Right lobe of liver (tissue), 6 donors: ENCODE results near the gene CRAT. TPM values are rescaled to one million over a fixed set of nuclear protein-coding genes. Genes with fewer than 3 reads are reported as not detected.

Experiments
- ATAC-seq, 4 donors: fragments of 200-7000 bp; cut with Tn5 transposase; one replicate each; pipeline ENCODE4 v1.9.1; 2020; ENCODE audit warnings: mild to moderate bottlenecking in 4 of 4, moderate library complexity in 4 of 4
- DNase-seq, 3 donors: peaks; one replicate each; pipeline ENCODE4 v3.0.0-alpha.2; 2020
- H3K27ac ChIP-seq, 3 donors: fragments of 200-600 bp; one replicate each; pipeline ENCODE4 v1.8.0; 2022
- H3K27me3 ChIP-seq, 2 donors: fragments of 200-600 bp; one replicate each; pipeline ENCODE4 v1.8.0; 2022
- H3K36me3 ChIP-seq, 4 donors: fragments of 200-600 bp; sonication (generic) in 1 of 4; one replicate each; pipeline versions ENCODE4 v1.5.1 to v1.8.0; 2017 to 2022; ENCODE audit warnings: control low read depth in 1 of 4
- H3K4me1 ChIP-seq, 4 donors: fragments of 200-600 bp; sonication (generic) in 1 of 4; one replicate each; pipeline versions ENCODE4 v1.5.1 to v1.8.0; 2017 to 2022; ENCODE audit warnings: control low read depth in 1 of 4
- H3K4me3 ChIP-seq, 3 donors: fragments of 200-600 bp; one replicate each; pipeline ENCODE4 v1.8.0; 2022
- H3K9me3 ChIP-seq, 4 donors: fragments of 200-600 bp; sonication (generic) in 1 of 4; one replicate each; pipeline versions ENCODE4 v1.5.1 to v1.8.0; 2017 to 2022; ENCODE audit warnings: control low read depth in 1 of 4
- CTCF ChIP-seq, 4 donors: fragments of 200-600 bp in 3 of 4; fragments of 450-650 bp in 1 of 4; IDR thresholded peaks; one replicate each; pipeline versions ENCODE4 v1.5.1 to v1.8.0; 2016 to 2022; ENCODE audit warnings: antibody characterized with exemption in 4 of 4, mild to moderate bottlenecking in 2 of 4
- POLR2A ChIP-seq: fragments of 450-650 bp; IDR thresholded peaks from one replicate; pipeline ENCODE4 v1.6.1; 2017; ENCODE audit warnings: antibody characterized with exemption, mild to moderate bottlenecking
- WGBS: methylation state at CpG from one replicate; pipeline ENCODE4 v1.1.6; 2018; ENCODE audit warnings: low coverage, low lambda C conversion rate; ENCODE audit not compliant: insufficient coverage; ENCODE audit errors: missing lambda C conversion rate; 5-methylcytosine and 5-hydroxymethylcytosine counted together
- intact Hi-C, 2 donors: fragments of 100-400 bp; cut with DNase I; formaldehyde crosslinking; loops; one replicate each; pipeline versions ENCODE4 v1.11.2 to v1.14.1; 2022
- total RNA-seq, 6 experiments: library from RNA; depleted of rRNA in 2 of 6; stranded (reverse); fragments of >200 nt in 2 of 6; fragmentation: NEBNext Ultra II Directional in 3 of 6; extraction: Animal tissue kit (Norgen Biotek cat#: 25700) in 3 of 6; gene quantifications; one replicate each; pipeline versions ENCODE4 v1.1.0 to v1.2.4, GENCODE V29; 2016 to 2023
- donor health status: DM: no; HTN: yes; CAD: no.
- donor health status: DM: no; HTN: no; CAD: no.
- donor health status: DM: no; HTN: no; CAD: no.
- donor health status: DM: no; HTN: yes; CAD: no.
- donor health status: DM: no; HTN: yes; CAD: no.

Gene CRAT
- total RNA-seq, 6 experiments from 2014 or later = 86.1 to 146 (median 104) TPM

- intact Hi-C loops = no loop called here
- H3K36me3 ChIP-seq = no peaks in the 10 kb centered on the region
- peaks cover 0 to 61% (median 16%) of the 10 kb centered on the region in 4 donors for H3K4me1 ChIP-seq
- peak in 2 of 4 donors; percentile 12 to 17 for ATAC-seq
- TF ChIP-seq CTCF (IDR thresholded peaks at IDR 0.05) (no peak), POLR2A (no peak)
- H3K27me3 ChIP-seq = no peaks in the 10 kb centered on the region
- H3K27ac ChIP-seq = peak overlapping the region in 2 of 3 donors; percentile 66 to 88
- no peak overlapping the region for H3K4me3 ChIP-seq
- 38% methylated on average over 10 of the region's 10 CpGs for WGBS
- H3K9me3 ChIP-seq = no peaks in the 10 kb centered on the region
- peak in 2 of 3 donors; percentile 63 to 67 for DNase-seq
Measured at GRCh38 chr9:129077236-129077635, 33.4 kb downstream of the CRAT start.

GRCh38 chr9:129076640-129077037, 34.0 kb downstream of the CRAT start:
- 90% methylated on average over 10 of the region's 11 CpGs for WGBS
- Histone ChIP-seq H3K9me3 (no peaks in the 10 kb centered on the region), H3K36me3 (no peaks in the 10 kb centered on the region), H3K27me3 (no peaks in the 10 kb centered on the region), H3K4me3 (no peak overlapping the region), H3K27ac (peak overlapping the region in 2 of 3 donors; percentile 66 to 88), H3K4me1 (peaks cover 0 to 61% (median 16%) of the 10 kb centered on the region in 4 donors)
- DNase-seq = no peak
- intact Hi-C loops = no loop called here
- no peak for ATAC-seq
- no peak for TF ChIP-seq POLR2A
- TF ChIP-seq CTCF (IDR thresholded peaks at IDR 0.05) = no peak

- no peak for TF ChIP-seq POLR2A
- no peak for TF ChIP-seq CTCF (IDR thresholded peaks at IDR 0.05)
- H3K4me1 ChIP-seq = peaks cover 0 to 60% (median 15%) of the 10 kb centered on the region in 4 donors
- H3K4me3 ChIP-seq = no peak overlapping the region
- H3K27ac ChIP-seq = peak overlapping the region in 2 of 3 donors; percentile 66 to 88
- no peaks in the 10 kb centered on the region for H3K27me3 ChIP-seq
- H3K36me3 ChIP-seq = no peaks in the 10 kb centered on the region
- intact Hi-C loops = no loop called here
- no peaks in the 10 kb centered on the region for H3K9me3 ChIP-seq
- ATAC-seq (peak; percentile 37 to 64 (median 60)), DNase-seq (peak; percentile 55 to 89 (median 87))
- WGBS = 31% methylated on average over 2 of the region's 16 CpGs
Measured at GRCh38 chr9:129075996-129076639, 34.5 kb downstream of the CRAT start.

- no peak overlapping the region for H3K27ac ChIP-seq
- no peaks in the 10 kb centered on the region for H3K9me3 ChIP-seq
- TF ChIP-seq POLR2A (no peak), CTCF (IDR thresholded peaks at IDR 0.05) (no peak)
- WGBS = 80% methylated on average over 3 of the region's 3 CpGs
- H3K4me3 ChIP-seq = no peak overlapping the region
- H3K36me3 ChIP-seq = no peaks in the 10 kb centered on the region
- no peak for DNase-seq
- ATAC-seq = no peak
- peaks cover 0 to 63% (median 23%) of the 10 kb centered on the region in 4 donors for H3K4me1 ChIP-seq
- no peaks in the 10 kb centered on the region for H3K27me3 ChIP-seq
- intact Hi-C loops = no loop called here
Measured at GRCh38 chr9:129074106-129074505, 36.5 kb downstream of the CRAT start.
